SU-DHL-6 (cell line): ENCODE data around the gene UTP25.

Experiments used
- H2AFZ ChIP-seq: fragments of 200-600 bp; sonication (generic); 2 replicates; pipeline ENCODE4 v1.6.1; 2014; ENCODE audit warnings: low read depth, mild to moderate bottlenecking, moderate library complexity, mixed read lengths, antibody characterized with exemption, low read length; ENCODE audit not compliant: severe bottlenecking
- H3F3A ChIP-seq: fragments of 200-600 bp; shearing (Covaris generic); 2 replicates; pipeline ENCODE4 v1.6.0; 2016; ENCODE audit warnings: antibody characterized with exemption, mild to moderate bottlenecking; ENCODE audit not compliant: insufficient read depth
- H3K27ac ChIP-seq: fragments of 200-600 bp; sonication (generic); 2 replicates; pipeline ENCODE4 v1.5.1; 2016; ENCODE audit warnings: low read depth, mild to moderate bottlenecking, low read length, moderate library complexity, mixed read lengths
- H3K27me3 ChIP-seq: fragments of 200-600 bp; sonication (generic), shearing (Covaris generic); 2 replicates; pipeline ENCODE4 v1.6.0; 2014; ENCODE audit warnings: mild to moderate bottlenecking, low read length
- H3K36me3 ChIP-seq: fragments of 200-600 bp; sonication (generic); 2 replicates; pipeline ENCODE4 v1.6.1; 2014; ENCODE audit warnings: mild to moderate bottlenecking, low read length, mixed read lengths
- H3K4me2 ChIP-seq: fragments of 300-600, 200-600 bp; shearing (Covaris generic), sonication (generic); 2 replicates; pipeline ENCODE4 v1.6.0; 2014; ENCODE audit warnings: low read length, low read depth, mild to moderate bottlenecking; ENCODE audit not compliant: poor library complexity, severe bottlenecking
- H3K4me3 ChIP-seq: fragments of 200-600 bp; sonication (generic); 2 replicates; pipeline ENCODE4 v1.5.1; 2014; ENCODE audit warnings: antibody characterized with exemption, low read length, mild to moderate bottlenecking, mixed read lengths; ENCODE audit not compliant: insufficient read depth, poor library complexity, severe bottlenecking
- H3K79me2 ChIP-seq: fragments of 200-600 bp; sonication (generic); 2 replicates; pipeline ENCODE4 v1.6.1; 2014; ENCODE audit warnings: mild to moderate bottlenecking, low read length, moderate library complexity; ENCODE audit not compliant: insufficient read depth
- H3K9ac ChIP-seq: fragments of 200-600 bp; sonication (generic); 2 replicates; pipeline ENCODE4 v1.7.0; 2014; ENCODE audit warnings: mild to moderate bottlenecking, low read length
- H3K9me2 ChIP-seq: fragments of 200-600 bp; sonication (generic); replicated peaks from 2 replicates; pipeline ENCODE4 v1.6.1; 2014; ENCODE audit warnings: low read length; ENCODE audit not compliant: insufficient read depth
- H3K9me3 ChIP-seq: fragments of 200-600 bp; sonication (generic); 2 replicates; pipeline ENCODE4 v1.6.1; 2014; ENCODE audit warnings: low read length, mixed read lengths; ENCODE audit not compliant: insufficient read depth
- H4K20me1 ChIP-seq: fragments of 200-600 bp; sonication (generic); 2 replicates; pipeline ENCODE4 v1.6.1; 2014; ENCODE audit warnings: low read depth, mild to moderate bottlenecking, antibody characterized with exemption, low read length, moderate library complexity, mixed read lengths
- EZH2phosphoT487 ChIP-seq: fragments of 200-600 bp; sonication (generic), shearing (Covaris generic); conservative IDR thresholded peaks from 2 replicates; pipeline ENCODE4 v1.6.1; 2018; ENCODE audit warnings: mild to moderate bottlenecking, antibody characterized with exemption, low read length, moderate library complexity, mixed read lengths
- TF ChIP-seq, protein P1 (sequence below): fragments of 200-600 bp; sonication (generic); IDR thresholded peaks from one replicate; pipeline ENCODE4 v1.5.1; 2017; ENCODE audit warnings: antibody characterized with exemption, mild to moderate bottlenecking, low read length, moderate library complexity; ENCODE audit not compliant: insufficient read depth, poor library complexity, severe bottlenecking

UTP25 gene

DNA sequence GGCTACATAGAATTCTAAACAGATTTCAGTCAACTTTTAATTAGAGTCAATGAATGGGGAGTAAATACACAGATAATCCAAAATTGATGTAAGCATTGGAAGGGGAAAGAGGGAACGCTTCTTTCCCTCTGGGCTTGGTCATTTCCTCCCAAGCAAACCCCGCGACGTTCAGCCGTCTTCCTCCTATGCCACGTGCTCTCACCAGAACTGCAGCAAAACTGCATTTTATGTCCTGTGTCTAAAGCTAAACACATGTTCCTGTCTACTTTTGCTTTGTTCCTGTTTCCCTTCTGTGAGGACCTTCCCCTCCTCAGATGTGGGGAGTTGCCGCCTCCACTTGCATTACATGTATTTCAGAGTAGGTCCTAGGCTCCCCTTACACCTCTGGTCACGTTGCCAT lies 27.2 kb downstream of the UTP25 start:
- H3K27ac ChIP-seq = no peak overlapping the region
- no peak overlapping the region for H3K4me2 ChIP-seq
- no peaks in the 10 kb centered on the region for H3K27me3 ChIP-seq
- no peak overlapping the region for H3K4me3 ChIP-seq
- no peaks in the 10 kb centered on the region for H3F3A ChIP-seq
- peaks cover 15% of the 10 kb centered on the region for H3K36me3 ChIP-seq
- H3K79me2 ChIP-seq = no peaks in the 10 kb centered on the region
- no peak overlapping the region for H3K9ac ChIP-seq
- H3K9me3 ChIP-seq = no peaks in the 10 kb centered on the region
- no peaks in the 10 kb centered on the region for H3K9me2 ChIP-seq
- H4K20me1 ChIP-seq = no peaks in the 10 kb centered on the region
- no peak for TF ChIP-seq EZH2phosphoT487
- TF ChIP-seq, protein P1, sequence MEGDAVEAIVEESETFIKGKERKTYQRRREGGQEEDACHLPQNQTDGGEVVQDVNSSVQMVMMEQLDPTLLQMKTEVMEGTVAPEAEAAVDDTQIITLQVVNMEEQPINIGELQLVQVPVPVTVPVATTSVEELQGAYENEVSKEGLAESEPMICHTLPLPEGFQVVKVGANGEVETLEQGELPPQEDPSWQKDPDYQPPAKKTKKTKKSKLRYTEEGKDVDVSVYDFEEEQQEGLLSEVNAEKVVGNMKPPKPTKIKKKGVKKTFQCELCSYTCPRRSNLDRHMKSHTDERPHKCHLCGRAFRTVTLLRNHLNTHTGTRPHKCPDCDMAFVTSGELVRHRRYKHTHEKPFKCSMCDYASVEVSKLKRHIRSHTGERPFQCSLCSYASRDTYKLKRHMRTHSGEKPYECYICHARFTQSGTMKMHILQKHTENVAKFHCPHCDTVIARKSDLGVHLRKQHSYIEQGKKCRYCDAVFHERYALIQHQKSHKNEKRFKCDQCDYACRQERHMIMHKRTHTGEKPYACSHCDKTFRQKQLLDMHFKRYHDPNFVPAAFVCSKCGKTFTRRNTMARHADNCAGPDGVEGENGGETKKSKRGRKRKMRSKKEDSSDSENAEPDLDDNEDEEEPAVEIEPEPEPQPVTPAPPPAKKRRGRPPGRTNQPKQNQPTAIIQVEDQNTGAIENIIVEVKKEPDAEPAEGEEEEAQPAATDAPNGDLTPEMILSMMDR = no peak
- no peak overlapping the region for H2AFZ ChIP-seq

DNA sequence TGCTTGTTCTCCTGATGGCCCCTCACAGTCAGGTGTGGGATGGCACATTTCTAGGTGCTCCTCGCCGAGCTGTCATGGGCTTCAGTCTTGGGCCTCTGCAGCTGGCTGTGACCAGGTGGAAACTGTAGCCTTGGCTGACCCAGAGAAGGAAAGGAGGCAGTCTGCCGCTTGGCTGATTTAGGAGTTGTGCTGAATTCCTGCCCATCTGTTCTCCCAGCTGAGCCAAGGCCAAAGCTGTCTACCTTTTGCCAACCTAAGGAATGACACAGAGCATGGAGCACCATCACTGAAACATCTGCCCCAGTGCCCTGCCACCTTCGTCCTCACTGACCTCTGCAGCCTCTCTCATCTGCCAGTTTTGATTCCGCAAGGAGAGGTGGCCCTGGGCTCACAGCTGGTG lies 27.9 kb downstream of the UTP25 start:
- H3K79me2 ChIP-seq = no peaks in the 10 kb centered on the region
- no peaks in the 10 kb centered on the region for H3K9me2 ChIP-seq
- H3K4me2 ChIP-seq = no peak overlapping the region
- H3K9me3 ChIP-seq = no peaks in the 10 kb centered on the region
- H3K4me3 ChIP-seq = no peak overlapping the region
- H4K20me1 ChIP-seq = no peaks in the 10 kb centered on the region
- TF ChIP-seq, protein P1 = no peak
- no peak for TF ChIP-seq EZH2phosphoT487
- no peak overlapping the region for H2AFZ ChIP-seq
- no peaks in the 10 kb centered on the region for H3F3A ChIP-seq
- H3K27ac ChIP-seq = no peak overlapping the region
- no peak overlapping the region for H3K9ac ChIP-seq
- H3K27me3 ChIP-seq = no peaks in the 10 kb centered on the region
- H3K36me3 ChIP-seq = peaks cover 15% of the 10 kb centered on the region

DNA sequence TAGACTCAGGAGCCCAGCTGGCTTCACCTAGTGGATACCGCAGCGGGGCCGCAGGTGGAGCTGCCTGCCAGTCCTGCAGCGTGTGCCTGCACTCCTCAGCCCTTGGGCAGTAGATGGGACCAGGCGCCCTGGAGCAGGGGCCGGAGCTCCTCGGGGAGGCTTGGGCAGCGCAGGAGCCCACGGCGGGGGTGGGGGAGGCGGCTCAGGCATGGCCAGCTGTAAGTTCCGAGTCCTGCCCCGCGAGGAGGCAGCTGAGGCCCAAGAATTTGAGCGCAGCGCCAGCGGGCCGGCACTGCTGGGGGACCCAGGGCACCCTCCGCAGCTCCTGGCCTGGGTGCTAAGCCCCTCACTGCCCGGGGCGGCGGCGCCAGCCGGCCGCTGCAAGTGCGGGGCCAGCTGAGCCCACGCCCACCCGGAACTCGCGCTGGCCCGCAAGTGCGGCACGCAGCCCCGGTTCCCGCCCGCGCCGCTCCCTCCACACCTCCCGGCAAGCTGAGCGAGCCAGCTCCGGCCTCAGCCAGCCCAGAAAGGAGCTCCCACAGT lies 30.9 kb downstream of the UTP25 start:
- Histone ChIP-seq H2AFZ (no peak overlapping the region), H3K36me3 (no peaks in the 10 kb centered on the region), H3K4me2 (no peak overlapping the region), H3K79me2 (no peaks in the 10 kb centered on the region), H3K9ac (no peak overlapping the region), H3F3A (no peaks in the 10 kb centered on the region), H3K27me3 (no peaks in the 10 kb centered on the region), H3K9me3 (no peaks in the 10 kb centered on the region), H3K9me2 (no peaks in the 10 kb centered on the region), H4K20me1 (no peaks in the 10 kb centered on the region), H3K27ac (no peak overlapping the region), H3K4me3 (no peak overlapping the region)
- no peak for TF ChIP-seq EZH2phosphoT487
- TF ChIP-seq, protein P1 = no peak
